ENCODE results near the gene TWNK. TPM values are rescaled to one million over a fixed set of nuclear protein-coding genes. Genes with fewer than 3 reads are reported as not detected.

Gene TWNK
- total and polyA plus RNA-seq, 9 of the 15 experiments (the other 6 are each of a cell fraction or from before 2014, with no cell fraction given) = 11.6 to 34.7 (median 17.4) TPM

- POLR2A ChIA-PET = interaction anchor here (0.6 to 1.3 kb wide), 4 partner anchors 15 to 296 kb away, joined by 3 read pairs; no protein-coding TSS in a partner anchor
- no peak for DNase-seq (ENCODE audit: extremely low read depth in 1 of 4, low spot score in 3 of 4)
These were observed 3.3 kb upstream of the TWNK start for GRCh38 chr10:100983868-100984671.

GRCh38 chr10:100984672-100985177 is 2.6 kb upstream of the TWNK start:
- H3K4me2 ChIP-seq (ENCODE audit: insufficient read depth, low read length) = no peak overlapping the region
- in situ Hi-C loops (cut with MboI) (loop anchor here (25.0 kb wide), 1 partner anchor 1053 kb away; no protein-coding TSS in a partner anchor), intact Hi-C loops (cut with micrococcal nuclease) (no loop called here)
- ChIA-PET CTCF (ENCODE audit: low intra/inter-chr PET ratio) (no interaction called here), POLR2A (interaction anchor here (0.8 to 1.3 kb wide), 3 partner anchors 9 to 19 kb away, joined by 3 to 4 read pairs (median 3); no protein-coding TSS in a partner anchor)
- H3K9me3 ChIP-seq (replicated peaks; ENCODE audit: control insufficient read depth, insufficient read depth, low read depth, low read length) = no peaks in the 10 kb centered on the region
- no peak for FAIRE-seq
- no peaks in the 10 kb centered on the region for H3K9me1 ChIP-seq (ENCODE audit: control insufficient read depth, insufficient read depth, low read length)
- BruUV-seq (replicated peaks) = no TSS peak
- H3K4me1 ChIP-seq (replicated peaks in 1 of 2; ENCODE audit: control insufficient read depth in 2 of 2, insufficient read depth in 2 of 2, low read length in 2 of 2) = peaks cover 16 to 25% of the 10 kb centered on the region in 2 experiments; a peak in 4 of 5 replicates
- peaks cover 6% of the 10 kb centered on the region; the same call in 1 of the 2 replicates for H4K20me1 ChIP-seq (replicated peaks; ENCODE audit: control insufficient read depth, insufficient read depth, low read length)
- DNase-seq (ENCODE audit: extremely low read depth in 1 of 4, low spot score in 3 of 4) = no peak
- no peak for ATAC-seq
- no peak overlapping the region for H2AFZ ChIP-seq (ENCODE audit: low read depth, low read length)
- H3K4me3 ChIP-seq = no peak overlapping the region
- no peak overlapping the region for H3K9ac ChIP-seq (ENCODE audit: insufficient read depth in 1 of 2, low read depth in 2 of 2, low read length in 2 of 2)
- H3K36me3 ChIP-seq (ENCODE audit: control insufficient read depth, insufficient read depth, low read length) = peaks cover 45% of the 10 kb centered on the region; the same call in 2 of the 3 replicates
- no peak overlapping the region for H3K27ac ChIP-seq (ENCODE audit: extremely low read depth, low read depth, low read length)
- H3K79me2 ChIP-seq (ENCODE audit: control insufficient read depth, insufficient read depth, low read length) = peaks cover 42% of the 10 kb centered on the region
- 56% methylated on average over 2 of the region's 2 CpGs for WGBS (ENCODE audit: insufficient coverage, low coverage, missing lambda C conversion rate)
- H3K27me3 ChIP-seq (ENCODE audit: control insufficient read depth in 2 of 2, insufficient read depth in 2 of 2, low read length in 2 of 2) = no peaks in the 10 kb centered on the region
- TF ChIP-seq HINFP (tag; conservative IDR thresholded peaks at IDR 0.05; ENCODE audit: low read depth) (no peak), KAT8 (IDR thresholded peaks at IDR 0.05; ENCODE audit: low read depth) (no peak), XRCC5 (IDR thresholded peaks at IDR 0.05; ENCODE audit: low read depth, low read length) (no peak), JUND (IDR thresholded peaks at IDR 0.05; ENCODE audit: borderline replicate concordance, low read depth, low read length) (no peak), JUND (tag; IDR thresholded peaks at IDR 0.05; ENCODE audit: borderline replicate concordance, low read depth, low read length) (no peak), FUS (optimal IDR thresholded peaks at IDR 0.05; ENCODE audit: low read depth, low read length) (no peak), ZNF830 (CRISPR knock-in tag; IDR thresholded peaks at IDR 0.05) (no peak), ATF7 (IDR thresholded peaks at IDR 0.05) (no peak), ZBTB26 (CRISPR knock-in tag; IDR thresholded peaks at IDR 0.05) (no peak), MTF1 (CRISPR knock-in tag; IDR thresholded peaks at IDR 0.05; ENCODE audit: borderline replicate concordance) (no peak), ARHGAP35 (IDR thresholded peaks at IDR 0.05; ENCODE audit: partially characterized antibody) (no peak)

More at GRCh38 chr10:100983868-100984671, 3.3 kb upstream of the TWNK start:
- WGBS (ENCODE audit: insufficient coverage, low coverage, missing lambda C conversion rate) = 77% methylated on average over 6 of the region's 13 CpGs
- peaks cover 38% of the 10 kb centered on the region; the same call in 2 of the 3 replicates for H3K36me3 ChIP-seq (ENCODE audit: control insufficient read depth, insufficient read depth, low read length)
- peaks cover 10 to 23% of the 10 kb centered on the region in 2 experiments; a peak in 3 of 5 replicates for H3K4me1 ChIP-seq (replicated peaks in 1 of 2; ENCODE audit: control insufficient read depth in 2 of 2, insufficient read depth in 2 of 2, low read length in 2 of 2)
- FAIRE-seq (no peak), ATAC-seq (no peak)
- no peaks in the 10 kb centered on the region for H3K27me3 ChIP-seq (ENCODE audit: control insufficient read depth in 2 of 2, insufficient read depth in 2 of 2, low read length in 2 of 2)
- no peaks in the 10 kb centered on the region for H3K9me1 ChIP-seq (ENCODE audit: control insufficient read depth, insufficient read depth, low read length)
- in situ Hi-C loops (cut with MboI) (loop anchor here (25.0 kb wide), 1 partner anchor 1053 kb away; no protein-coding TSS in a partner anchor), intact Hi-C loops (cut with micrococcal nuclease) (no loop called here)
- H3K9me3 ChIP-seq (replicated peaks; ENCODE audit: control insufficient read depth, insufficient read depth, low read depth, low read length) = no peaks in the 10 kb centered on the region
- H2AFZ ChIP-seq (ENCODE audit: low read depth, low read length) = no peak overlapping the region
- H3K9ac ChIP-seq (ENCODE audit: insufficient read depth in 1 of 2, low read depth in 2 of 2, low read length in 2 of 2) = no peak overlapping the region; a peak in 1 of 4 replicates
- no peak overlapping the region for H3K4me2 ChIP-seq (ENCODE audit: insufficient read depth, low read length)
- CTCF ChIA-PET (ENCODE audit: low intra/inter-chr PET ratio) = no interaction called here
- no peak overlapping the region for H3K27ac ChIP-seq (ENCODE audit: extremely low read depth, low read depth, low read length)
- H3K79me2 ChIP-seq (ENCODE audit: control insufficient read depth, insufficient read depth, low read length) = peaks cover 35% of the 10 kb centered on the region
- TF ChIP-seq KAT2B (IDR thresholded peaks at IDR 0.05; ENCODE audit: low read depth, low read length) = no peak
- peak; percentile 14 for TF ChIP-seq KDM5B (IDR thresholded peaks at IDR 0.05; ENCODE audit: insufficient replicate concordance, low read depth, low read length)
- no peak overlapping the region for H3K4me3 ChIP-seq
- H4K20me1 ChIP-seq (replicated peaks; ENCODE audit: control insufficient read depth, insufficient read depth, low read length) = peaks cover 1% of the 10 kb centered on the region; the same call in 1 of the 2 replicates
- BruUV-seq (replicated peaks) = no TSS peak

Measured in K562 (cell line).